A549 (cell line): ENCODE data around the gene CST4.

Experiments used
- HDAC2 ChIP-seq: fragments of 200-600 bp; sonication (generic); IDR thresholded peaks from 2 replicates; pipeline ENCODE4 v1.6.1; 2016
- TF ChIP-seq, protein P1 (sequence below): fragments of >200 bp; sonication (Bioruptor Twin); formaldehyde crosslinking; IDR thresholded peaks from 3 replicates; pipeline ENCODE4 v1.5.1; 2016

DNA sequence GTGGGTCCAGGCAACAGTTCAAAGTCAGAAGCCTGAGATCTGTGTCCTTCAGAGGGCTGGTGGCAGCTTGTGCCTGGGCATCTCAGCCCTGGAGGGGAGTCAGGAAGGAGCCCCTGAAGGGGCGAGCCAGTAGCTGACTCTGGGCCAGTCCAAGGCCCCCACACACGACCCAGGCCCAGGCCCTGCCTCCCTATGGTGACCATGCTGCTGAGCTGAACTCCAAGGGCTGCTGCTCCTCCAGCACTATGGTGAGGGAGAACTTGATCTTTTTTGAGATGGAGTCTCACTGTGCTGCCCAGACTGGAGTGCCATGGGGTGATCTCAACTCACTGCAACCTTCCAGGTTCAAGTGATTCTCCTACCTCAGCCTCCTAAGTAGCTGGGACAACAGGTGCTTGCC is 35.9 kb downstream of the CST4 start:
- TF ChIP-seq HDAC2: no peak
- TF ChIP-seq, protein P1, sequence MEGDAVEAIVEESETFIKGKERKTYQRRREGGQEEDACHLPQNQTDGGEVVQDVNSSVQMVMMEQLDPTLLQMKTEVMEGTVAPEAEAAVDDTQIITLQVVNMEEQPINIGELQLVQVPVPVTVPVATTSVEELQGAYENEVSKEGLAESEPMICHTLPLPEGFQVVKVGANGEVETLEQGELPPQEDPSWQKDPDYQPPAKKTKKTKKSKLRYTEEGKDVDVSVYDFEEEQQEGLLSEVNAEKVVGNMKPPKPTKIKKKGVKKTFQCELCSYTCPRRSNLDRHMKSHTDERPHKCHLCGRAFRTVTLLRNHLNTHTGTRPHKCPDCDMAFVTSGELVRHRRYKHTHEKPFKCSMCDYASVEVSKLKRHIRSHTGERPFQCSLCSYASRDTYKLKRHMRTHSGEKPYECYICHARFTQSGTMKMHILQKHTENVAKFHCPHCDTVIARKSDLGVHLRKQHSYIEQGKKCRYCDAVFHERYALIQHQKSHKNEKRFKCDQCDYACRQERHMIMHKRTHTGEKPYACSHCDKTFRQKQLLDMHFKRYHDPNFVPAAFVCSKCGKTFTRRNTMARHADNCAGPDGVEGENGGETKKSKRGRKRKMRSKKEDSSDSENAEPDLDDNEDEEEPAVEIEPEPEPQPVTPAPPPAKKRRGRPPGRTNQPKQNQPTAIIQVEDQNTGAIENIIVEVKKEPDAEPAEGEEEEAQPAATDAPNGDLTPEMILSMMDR: no peak
